ENCODE measurements around the gene FBXO28. TPM values are rescaled to one million over a fixed set of nuclear protein-coding genes. Genes with fewer than 3 reads are reported as not detected.
A peak's percentile ranks its signal among the peaks of the same experiment; 100 is the strongest.
"Not testable (repeated sequence)": the region's sequence is repeated elsewhere in the genome, so short reads cannot be mapped to it uniquely, and the experiment has no call there.

FBXO28 gene, protein sequence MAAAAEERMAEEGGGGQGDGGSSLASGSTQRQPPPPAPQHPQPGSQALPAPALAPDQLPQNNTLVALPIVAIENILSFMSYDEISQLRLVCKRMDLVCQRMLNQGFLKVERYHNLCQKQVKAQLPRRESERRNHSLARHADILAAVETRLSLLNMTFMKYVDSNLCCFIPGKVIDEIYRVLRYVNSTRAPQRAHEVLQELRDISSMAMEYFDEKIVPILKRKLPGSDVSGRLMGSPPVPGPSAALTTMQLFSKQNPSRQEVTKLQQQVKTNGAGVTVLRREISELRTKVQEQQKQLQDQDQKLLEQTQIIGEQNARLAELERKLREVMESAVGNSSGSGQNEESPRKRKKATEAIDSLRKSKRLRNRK
- 10 to 100 TPM; 31.0 to 32.3 TPM for total RNA-seq

DNA sequence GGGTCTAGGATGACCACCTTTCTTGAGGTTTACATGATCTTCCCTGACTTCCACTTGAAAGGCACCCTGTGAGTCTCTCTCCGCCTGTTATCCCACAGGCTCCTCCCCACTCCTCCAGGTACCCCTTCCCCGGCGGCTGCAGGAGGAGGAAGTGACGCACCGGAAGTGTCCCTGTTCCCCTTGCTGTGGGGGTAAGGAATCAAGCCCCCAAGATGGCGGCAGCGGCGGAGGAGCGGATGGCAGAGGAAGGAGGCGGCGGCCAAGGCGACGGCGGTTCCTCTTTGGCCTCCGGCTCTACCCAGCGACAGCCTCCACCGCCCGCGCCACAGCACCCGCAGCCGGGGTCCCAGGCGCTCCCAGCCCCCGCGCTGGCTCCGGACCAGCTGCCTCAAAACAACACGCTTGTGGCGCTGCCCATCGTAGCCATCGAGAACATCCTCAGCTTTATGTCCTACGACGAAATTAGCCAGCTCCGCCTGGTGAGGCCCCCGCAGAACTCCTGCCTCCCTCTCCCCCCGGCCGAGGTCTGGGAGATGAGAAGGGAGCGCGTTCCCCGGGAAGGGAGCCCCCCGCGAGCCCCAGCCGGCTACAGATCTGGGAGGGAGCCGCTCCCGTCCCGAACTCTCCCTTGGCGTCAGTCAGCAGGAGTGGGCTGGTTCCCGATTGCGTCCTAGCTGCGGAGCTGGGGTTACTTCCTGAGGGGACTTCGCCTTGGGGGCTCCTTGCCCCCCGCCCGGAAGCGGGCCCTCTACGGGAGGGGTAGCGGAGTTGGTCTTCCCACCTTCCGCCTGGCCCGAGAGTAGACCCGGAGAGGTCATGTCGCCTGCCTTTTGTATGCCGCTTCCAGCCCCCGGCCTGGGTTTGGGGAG lies at the start of gene FBXO28:
FBXO28 (plus strand) TSS at position 194 of the 869 bp plus-strand sequence; CDS start at position 213, 19 bp downstream.
- Mint-ChIP-seq H3K4me3 (peak within 1 kb of the TSS; percentile 96), H3K27me3 (peaks cover 19% of the 10 kb centered on the region), H3K36me3 (no peaks in the 10 kb centered on the region), H3K27ac (peak within 1 kb of the TSS; percentile 91), H3K4me1 (peaks cover 24% of the 10 kb centered on the region), H3K9me3 (no peaks in the 10 kb centered on the region)
- DNase-seq (peak; percentile 88), ATAC-seq (ENCODE audit: low read depth) (peak; percentile 93)
- POLR2A ChIA-PET: interaction anchor here (0.9 to 1.5 kb wide), 6 partner anchors 122 to 384 kb away, joined by 3 to 4 read pairs (median 3); partner anchors contain the start of genes CNIH4 and NVL

DNA sequence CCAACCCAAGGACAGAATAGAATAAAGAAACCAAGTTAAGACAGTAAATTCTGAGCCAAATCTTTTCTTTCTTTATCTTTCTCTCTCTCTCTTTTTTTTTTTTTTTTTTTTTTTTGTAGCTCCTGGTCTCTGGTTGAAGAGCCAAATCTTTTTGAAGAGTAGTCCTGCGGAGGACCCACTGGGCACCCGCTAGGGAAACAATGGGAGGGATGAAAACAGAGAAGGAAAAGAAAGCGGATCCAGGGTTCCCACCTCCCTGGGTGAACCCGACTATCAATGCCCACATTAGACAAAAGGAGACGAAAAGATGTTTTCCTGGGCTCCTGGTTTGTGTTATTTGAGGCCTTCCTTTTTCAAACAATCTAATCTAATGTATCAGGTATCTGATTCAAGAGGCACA lies 49.8 kb upstream of the FBXO28 start:
- H3K9me3 Mint-ChIP-seq: no peaks in the 10 kb centered on the region
- H3K4me3 Mint-ChIP-seq: no peak overlapping the region
- H3K27ac Mint-ChIP-seq: no peak overlapping the region
- no peak for ATAC-seq (ENCODE audit: low read depth)
- peaks cover 12% of the 10 kb centered on the region for H3K4me1 Mint-ChIP-seq
- H3K27me3 Mint-ChIP-seq: peaks cover 13% of the 10 kb centered on the region
- no peak for DNase-seq
- POLR2A ChIA-PET: no interaction called here
- peaks cover 2% of the 10 kb centered on the region for H3K36me3 Mint-ChIP-seq

DNA sequence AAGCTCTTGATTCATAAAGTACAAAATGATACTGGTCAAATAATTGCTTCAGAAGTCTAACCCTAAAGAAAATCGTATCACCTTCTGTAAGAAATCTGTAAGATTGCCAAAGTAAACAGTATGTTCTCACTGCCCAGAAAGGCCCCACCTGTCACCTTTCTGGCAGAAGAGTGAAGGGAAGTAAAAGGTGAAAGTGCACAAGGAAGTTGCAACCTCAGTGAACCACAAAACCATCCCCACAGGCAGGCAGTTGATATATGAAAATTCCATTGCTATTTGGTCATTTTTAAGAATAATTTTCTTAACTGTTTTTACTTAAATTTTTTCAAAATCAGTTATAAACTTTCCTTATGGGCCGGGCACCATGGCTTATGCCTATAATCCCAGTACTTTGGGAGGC lies 48.5 kb upstream of the FBXO28 start:
- peak; percentile 56 for ATAC-seq (ENCODE audit: low read depth)
- H3K27me3 Mint-ChIP-seq: peaks cover 13% of the 10 kb centered on the region
- peak overlapping the region; percentile 43 for H3K27ac Mint-ChIP-seq
- H3K36me3 Mint-ChIP-seq: peaks cover 2% of the 10 kb centered on the region
- DNase-seq: no peak
- no peaks in the 10 kb centered on the region for H3K9me3 Mint-ChIP-seq
- POLR2A ChIA-PET: no interaction called here
- peaks cover 12% of the 10 kb centered on the region for H3K4me1 Mint-ChIP-seq
- peak overlapping the region; percentile 22 for H3K4me3 Mint-ChIP-seq

DNA sequence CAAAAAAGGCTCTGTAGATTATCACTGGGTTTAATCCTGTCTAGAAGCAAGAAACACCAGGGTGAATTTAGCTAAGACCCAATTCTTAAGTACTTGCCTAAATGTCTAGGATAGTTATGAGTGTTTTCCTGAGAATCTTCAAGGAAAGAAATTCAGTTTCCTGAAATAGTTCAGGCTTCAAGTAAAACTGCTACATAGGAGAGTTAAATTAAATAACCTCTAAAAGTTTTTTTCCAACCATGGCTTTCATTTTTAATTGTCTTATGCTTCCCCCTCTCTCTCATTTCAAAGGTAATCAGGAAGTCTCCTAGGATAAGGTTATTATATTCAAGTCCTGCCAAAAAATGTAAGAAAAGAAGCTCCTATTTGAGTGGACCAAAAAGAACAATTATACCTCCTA lies 46.7 kb upstream of the FBXO28 start:
- H3K27me3 Mint-ChIP-seq: peaks cover 15% of the 10 kb centered on the region
- POLR2A ChIA-PET: no interaction called here
- H3K27ac Mint-ChIP-seq: no peak overlapping the region
- no peaks in the 10 kb centered on the region for H3K9me3 Mint-ChIP-seq
- DNase-seq: no peak
- H3K36me3 Mint-ChIP-seq: peaks cover 2% of the 10 kb centered on the region
- no peak overlapping the region for H3K4me3 Mint-ChIP-seq
- ATAC-seq (ENCODE audit: low read depth): no peak
- H3K4me1 Mint-ChIP-seq: peaks cover 12% of the 10 kb centered on the region

DNA sequence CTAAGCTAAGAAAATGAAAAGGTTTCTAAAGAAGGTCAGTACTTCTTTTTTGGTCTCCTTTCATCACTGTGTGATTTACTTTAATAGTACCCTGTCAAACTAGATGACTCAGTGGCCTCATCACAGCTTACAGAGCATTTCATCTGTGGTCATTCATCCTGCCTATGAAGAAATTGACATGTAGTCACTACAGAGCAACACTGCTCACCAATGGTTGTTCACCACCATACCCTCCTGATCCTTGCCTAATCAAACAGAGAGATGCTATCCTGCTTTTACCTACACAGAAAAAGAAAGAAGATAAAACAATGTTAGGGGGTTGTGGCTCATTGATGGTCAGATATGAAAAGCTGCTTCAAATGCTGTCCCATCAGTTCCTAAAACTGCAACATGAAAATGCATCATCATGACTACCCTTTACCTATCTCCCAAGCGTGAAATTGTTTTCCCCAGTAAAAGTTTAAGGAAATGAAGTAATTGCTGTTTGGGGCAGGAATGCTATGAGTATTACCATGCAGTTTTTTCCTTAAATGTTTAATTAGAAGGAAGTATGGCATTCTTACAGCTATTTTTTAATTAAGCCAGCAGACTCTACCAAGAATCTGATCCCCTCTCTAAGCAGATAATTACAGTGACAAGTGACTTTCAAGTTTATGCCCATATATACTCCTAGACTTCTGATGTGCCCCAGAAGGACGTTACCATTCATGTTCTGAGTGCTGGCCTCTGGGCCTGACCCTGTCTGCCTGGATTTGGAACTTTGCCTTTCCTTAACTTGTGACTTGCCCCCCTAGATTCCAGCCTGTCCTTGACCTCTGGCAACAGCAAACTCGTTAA lies 46.1 kb upstream of the FBXO28 start:
- Mint-ChIP-seq H3K9me3 (peaks cover 1% of the 10 kb centered on the region), H3K27ac (no peak overlapping the region), H3K27me3 (peaks cover 17% of the 10 kb centered on the region), H3K4me1 (peaks cover 12% of the 10 kb centered on the region), H3K4me3 (no peak overlapping the region), H3K36me3 (peaks cover 2% of the 10 kb centered on the region)
- DNase-seq (no peak), ATAC-seq (ENCODE audit: low read depth) (peak; percentile 56)
- POLR2A ChIA-PET: no interaction called here

DNA sequence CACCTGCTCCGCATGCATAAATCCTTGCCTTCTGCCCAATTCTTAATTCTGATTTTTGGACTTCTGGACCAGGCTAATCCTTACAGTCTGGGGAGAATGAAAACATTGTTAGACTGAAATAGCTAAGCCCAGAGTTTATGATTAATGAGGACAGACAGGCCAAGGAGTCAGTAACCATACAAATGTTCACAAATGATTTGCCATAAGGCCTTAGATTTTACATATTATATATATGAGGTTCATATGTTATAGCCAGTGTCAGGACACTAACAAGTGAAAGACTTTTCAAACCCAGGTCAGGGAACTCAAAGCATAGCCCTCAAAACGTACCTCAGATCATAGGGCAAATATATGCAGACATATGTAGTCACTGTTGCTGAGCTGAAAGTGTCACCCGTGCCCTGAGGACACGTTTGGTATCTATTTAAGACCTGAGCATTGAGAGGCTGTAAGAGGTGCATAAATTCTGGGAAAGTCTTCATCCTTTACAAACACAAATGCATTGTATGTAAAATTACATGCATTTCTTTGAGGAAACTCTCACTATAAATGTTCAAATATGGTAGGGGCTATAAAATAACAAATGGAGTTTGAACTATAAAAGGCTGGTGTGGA lies 45.3 kb upstream of the FBXO28 start:
- POLR2A ChIA-PET: no interaction called here
- peaks cover 2% of the 10 kb centered on the region for H3K36me3 Mint-ChIP-seq
- no peak for DNase-seq
- peaks cover 15% of the 10 kb centered on the region for H3K27me3 Mint-ChIP-seq
- peaks cover 3% of the 10 kb centered on the region for H3K9me3 Mint-ChIP-seq
- no peak overlapping the region for H3K4me3 Mint-ChIP-seq
- no peak overlapping the region for H3K27ac Mint-ChIP-seq
- no peak for ATAC-seq (ENCODE audit: low read depth)
- peaks cover 12% of the 10 kb centered on the region for H3K4me1 Mint-ChIP-seq

DNA sequence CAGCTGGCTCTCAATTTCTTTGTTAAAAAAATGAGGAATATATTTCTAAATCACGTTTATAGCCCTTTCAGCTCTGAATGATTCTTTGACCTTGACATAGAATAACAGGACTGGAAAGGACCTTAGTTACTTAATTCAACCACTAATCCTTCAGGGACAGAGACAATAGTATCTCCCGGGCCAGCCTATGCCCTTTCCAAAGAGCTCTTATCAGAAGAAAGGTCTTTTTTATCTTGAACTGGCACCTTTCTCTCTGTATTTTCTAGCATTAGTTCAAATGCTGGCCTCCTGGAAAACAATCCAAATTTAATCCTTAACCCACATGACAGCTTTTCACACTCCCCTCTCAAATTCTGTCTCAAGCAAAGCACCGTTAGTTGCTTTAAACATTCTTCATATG lies 44.8 kb upstream of the FBXO28 start:
- POLR2A ChIA-PET: interaction anchor here (0.5 kb wide), 1 partner anchor 21 kb away, joined by 3 read pairs; no protein-coding TSS in a partner anchor
- H3K27me3 Mint-ChIP-seq: peaks cover 18% of the 10 kb centered on the region
- no peak overlapping the region for H3K4me3 Mint-ChIP-seq

DNA sequence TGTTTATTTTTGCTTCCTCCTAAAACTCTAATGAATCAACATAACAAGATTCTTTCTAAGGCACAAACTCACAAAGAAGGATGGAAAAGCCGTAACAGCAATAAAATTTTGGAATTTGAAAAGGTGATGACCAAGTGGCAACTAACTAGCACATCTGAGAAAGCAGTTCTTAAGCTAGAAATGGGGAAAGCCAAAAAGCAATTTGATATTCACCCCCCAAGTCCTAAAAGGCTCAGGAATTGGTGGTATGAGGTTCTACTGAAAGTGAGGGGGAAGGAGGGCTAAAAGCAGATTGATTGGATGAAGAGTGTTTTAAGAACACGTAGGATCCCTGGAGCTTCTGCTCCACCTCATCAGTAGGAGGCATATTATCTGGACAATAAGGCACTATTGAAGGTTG lies 43.4 kb upstream of the FBXO28 start:
- H3K27me3 Mint-ChIP-seq: peaks cover 14% of the 10 kb centered on the region
- no peaks in the 10 kb centered on the region for H3K36me3 Mint-ChIP-seq
- no peak overlapping the region for H3K4me3 Mint-ChIP-seq
- H3K4me1 Mint-ChIP-seq: peaks cover 6% of the 10 kb centered on the region
- DNase-seq (no peak), ATAC-seq (ENCODE audit: low read depth) (no peak)
- POLR2A ChIA-PET: no interaction called here
- H3K27ac Mint-ChIP-seq: no peak overlapping the region
- H3K9me3 Mint-ChIP-seq: peaks cover 6% of the 10 kb centered on the region

More for the DNA sequence above, 44.8 kb upstream of the FBXO28 start:
- Mint-ChIP-seq H3K27ac (no peak overlapping the region), H3K36me3 (peaks cover 2% of the 10 kb centered on the region), H3K9me3 (peaks cover 5% of the 10 kb centered on the region), H3K4me1 (peaks cover 12% of the 10 kb centered on the region)
- ATAC-seq (ENCODE audit: low read depth) (no peak), DNase-seq (no peak)

DNA sequence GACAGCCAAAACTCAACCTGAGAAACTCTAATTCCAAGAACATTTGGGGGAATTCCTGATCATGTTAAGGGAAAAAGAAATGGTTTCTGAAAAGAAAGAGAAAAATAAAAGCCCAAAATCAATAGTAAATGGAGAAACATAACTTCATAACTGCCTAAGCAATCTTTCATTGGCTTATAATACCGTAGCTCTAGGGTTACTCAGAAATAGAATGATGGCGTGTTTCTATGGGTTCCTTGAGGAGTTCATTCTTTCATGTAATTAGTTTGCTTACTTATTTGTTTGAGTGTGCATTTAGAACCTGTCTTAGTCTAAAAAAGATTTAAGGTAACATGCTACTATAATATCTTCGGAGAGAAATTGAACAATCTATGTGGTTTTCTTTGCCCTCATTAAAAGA lies 37.5 kb upstream of the FBXO28 start:
- H3K4me1 Mint-ChIP-seq: no peaks in the 10 kb centered on the region
- no peak overlapping the region for H3K4me3 Mint-ChIP-seq
- ATAC-seq (ENCODE audit: low read depth): no peak
- H3K27me3 Mint-ChIP-seq: peaks cover 35% of the 10 kb centered on the region
- peaks cover 6% of the 10 kb centered on the region for H3K9me3 Mint-ChIP-seq
- H3K36me3 Mint-ChIP-seq: no peaks in the 10 kb centered on the region
- no peak for DNase-seq
- H3K27ac Mint-ChIP-seq: no peak overlapping the region
- POLR2A ChIA-PET: no interaction called here

DNA sequence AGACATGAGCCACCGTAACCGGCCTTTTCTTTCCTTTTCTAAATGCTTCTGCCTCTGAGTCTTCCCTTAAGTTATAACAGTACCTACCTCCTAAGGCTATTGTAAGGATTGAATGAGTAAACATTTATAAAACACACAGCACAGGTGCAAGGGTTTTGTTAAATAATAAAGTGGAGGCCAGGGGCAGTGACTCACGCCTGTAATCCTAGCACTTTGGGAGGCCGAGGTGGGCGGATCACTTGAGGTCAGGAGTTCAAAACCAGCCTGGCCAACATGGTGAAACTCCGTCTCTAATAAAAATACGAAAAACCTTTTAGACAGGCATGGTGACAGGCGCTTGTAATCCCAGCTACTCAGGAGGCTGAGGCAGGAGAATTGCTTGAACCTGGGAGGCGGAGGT lies 34.3 kb upstream of the FBXO28 start:
- H3K4me3 Mint-ChIP-seq; DNase-seq; POLR2A ChIA-PET; H3K4me1 Mint-ChIP-seq; ATAC-seq (ENCODE audit: low read depth); H3K27ac Mint-ChIP-seq; H3K9me3 Mint-ChIP-seq; H3K36me3 Mint-ChIP-seq: not testable (repeated sequence)
- H3K27me3 Mint-ChIP-seq: peaks cover 29% of the 10 kb centered on the region

DNA sequence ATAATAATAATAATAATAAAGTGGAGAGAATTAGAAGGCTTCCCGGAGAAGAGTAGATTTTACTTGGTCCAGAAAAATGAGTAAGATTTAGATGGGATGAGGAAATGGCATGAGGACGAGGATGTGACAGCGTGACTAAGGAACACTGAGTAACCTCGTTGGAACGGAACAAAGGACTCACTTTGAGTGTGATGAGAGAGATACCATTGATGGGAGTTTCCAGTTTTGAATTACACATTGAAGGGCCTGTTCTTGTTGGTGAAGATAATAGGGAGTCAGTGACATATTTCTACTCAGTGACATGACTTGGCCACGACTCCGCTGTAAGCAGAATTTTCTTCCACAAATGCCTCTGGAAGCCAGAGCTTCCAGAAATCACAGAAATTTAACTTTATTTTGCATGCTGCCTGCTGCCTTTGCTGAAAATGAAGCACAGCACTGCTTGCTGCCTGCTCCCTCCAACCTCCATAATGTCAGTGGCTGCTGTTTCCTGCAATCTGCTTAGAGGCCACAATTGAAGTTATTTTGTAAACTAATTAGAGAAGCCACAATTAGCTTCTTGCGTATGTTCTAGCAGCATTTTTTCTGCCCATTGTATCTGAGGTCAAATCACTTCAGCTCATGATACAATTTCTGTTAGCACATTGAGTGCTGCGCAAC lies 33.7 kb upstream of the FBXO28 start:
- H3K27me3 Mint-ChIP-seq: peaks cover 33% of the 10 kb centered on the region
- ATAC-seq (ENCODE audit: low read depth) (no peak), DNase-seq (no peak)
- POLR2A ChIA-PET: no interaction called here
- H3K4me3 Mint-ChIP-seq: no peak overlapping the region
- H3K9me3 Mint-ChIP-seq: peaks cover 1% of the 10 kb centered on the region
- no peak overlapping the region for H3K27ac Mint-ChIP-seq
- H3K36me3 Mint-ChIP-seq: no peaks in the 10 kb centered on the region
- H3K4me1 Mint-ChIP-seq: no peaks in the 10 kb centered on the region

DNA sequence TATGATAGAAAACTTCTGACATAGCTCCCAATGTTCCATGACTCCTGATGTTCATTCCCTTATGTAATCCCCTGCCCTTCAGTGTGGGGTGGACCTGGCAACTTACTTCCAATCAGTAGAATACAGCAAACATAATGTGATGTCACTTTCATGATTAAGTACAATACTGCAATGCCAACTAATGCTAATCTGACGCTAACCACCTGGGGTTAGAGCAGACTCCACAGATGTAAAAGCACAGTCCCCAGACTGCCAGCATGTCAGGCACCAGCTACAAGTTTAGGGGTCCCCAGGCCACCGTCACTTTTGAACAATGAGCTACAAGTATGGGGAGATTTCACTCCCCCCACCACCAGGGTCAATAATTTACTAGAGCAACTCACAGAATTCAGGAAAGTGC lies 32.3 kb upstream of the FBXO28 start:
- no peaks in the 10 kb centered on the region for H3K4me1 Mint-ChIP-seq
- POLR2A ChIA-PET: no interaction called here

More for the DNA sequence above, 32.3 kb upstream of the FBXO28 start:
- no peaks in the 10 kb centered on the region for H3K36me3 Mint-ChIP-seq
- no peak overlapping the region for H3K27ac Mint-ChIP-seq
- DNase-seq (no peak), ATAC-seq (ENCODE audit: low read depth) (no peak)
- H3K27me3 Mint-ChIP-seq: peaks cover 32% of the 10 kb centered on the region
- H3K9me3 Mint-ChIP-seq: no peaks in the 10 kb centered on the region
- H3K4me3 Mint-ChIP-seq: no peak overlapping the region

All from activated naive CD8-positive, alpha-beta T cell treated with anti-CD3 and anti-CD28 coated beads, Interleukin-2, amount 10 ng/mL, durations not matched to agents 7 days and 5 days (primary cell).